GM19467 (cell line): ENCODE measurements around the gene AMN1.
"Not testable (repeated sequence)": the region's sequence is repeated elsewhere in the genome, so short reads cannot be mapped to it uniquely, and the experiment has no call there.

Experiments
- ATAC-seq: cut with Tn5 transposase; IDR thresholded peaks from one replicate; pipeline ENCODE4 v1.9.1; 2021; ENCODE audit warnings: mild to moderate bottlenecking, moderate library complexity; ENCODE audit not compliant: unreplicated experiment

AMN1 gene

GRCh38 chr12:31733549-31734432, 5.0 kb upstream of the AMN1 start:
- not testable (repeated sequence) for ATAC-seq

- no peak for ATAC-seq
These were observed 4.2 kb upstream of the AMN1 start for GRCh38 chr12:31732926-31733548.

- not testable (repeated sequence) for ATAC-seq
These were observed 2.4 kb upstream of the AMN1 start for GRCh38 chr12:31731203-31731602.

DNA sequence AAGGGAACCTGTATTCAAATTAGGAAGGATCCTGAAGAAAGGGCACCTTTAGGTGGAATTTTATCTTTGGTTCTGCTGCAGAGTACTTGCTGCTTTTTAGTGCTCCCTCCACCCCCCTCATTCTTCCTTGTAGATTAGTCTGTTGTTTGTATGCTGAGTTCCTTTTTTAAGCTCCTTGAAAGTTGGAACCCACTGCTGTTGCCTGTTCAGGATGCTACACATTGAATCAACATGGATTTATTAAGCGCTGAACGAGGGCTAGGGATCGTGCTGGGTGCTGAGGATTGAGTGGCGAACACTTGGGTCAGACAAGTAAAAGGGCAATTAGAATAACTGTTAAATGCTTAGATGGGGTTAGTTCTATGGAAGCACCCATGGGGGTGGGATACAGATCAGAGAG, 884 bp upstream of the AMN1 start:
- ATAC-seq = no peak

- ATAC-seq = peak; percentile 13
These were observed 418 bp downstream of the AMN1 start for GRCh38 chr12:31728289-31728916.

GRCh38 chr12:31727192-31727591, 1.6 kb downstream of the AMN1 start:
- ATAC-seq = no peak

GRCh38 chr12:31726575-31726974, 2.2 kb downstream of the AMN1 start:
- no peak for ATAC-seq

GRCh38 chr12:31724557-31724956, 4.3 kb downstream of the AMN1 start:
- ATAC-seq = no peak

- no peak for ATAC-seq
These were observed 6.2 kb downstream of the AMN1 start for GRCh38 chr12:31722580-31722979.

DNA sequence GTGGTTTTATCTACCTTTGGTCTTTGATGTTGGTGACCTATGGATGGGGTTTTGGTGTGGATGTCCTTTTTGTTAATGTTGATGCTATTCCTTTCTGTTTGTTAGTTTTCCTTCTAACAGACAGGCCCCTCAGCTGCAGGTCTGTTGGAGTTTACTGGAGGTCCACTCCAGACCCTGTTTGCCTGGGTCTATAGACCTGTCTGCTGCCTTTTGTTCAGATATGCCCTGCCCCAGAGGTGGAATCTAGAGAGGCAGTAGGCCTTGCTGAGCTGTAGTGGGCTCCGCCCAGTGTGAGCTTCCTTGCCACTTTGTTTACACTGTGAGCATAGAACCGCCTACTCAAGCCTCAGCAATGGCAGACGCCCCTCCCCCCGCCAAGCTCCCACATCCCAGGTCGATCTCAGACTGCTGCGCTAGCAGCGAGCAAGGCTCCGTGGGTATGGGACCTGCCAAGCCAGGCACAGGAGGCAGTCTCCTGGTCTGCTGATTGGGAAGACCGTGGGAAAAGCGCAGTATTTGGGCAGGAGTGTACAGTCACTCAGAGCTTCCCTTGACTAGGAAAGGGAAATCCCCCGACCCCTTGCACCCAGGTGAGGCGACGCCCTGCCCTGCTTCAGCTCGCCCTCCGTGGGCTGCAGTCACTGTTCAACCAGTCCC, 10.2 kb downstream of the AMN1 start:
- not testable (repeated sequence) for ATAC-seq

GRCh38 chr12:31716998-31717397, 11.8 kb downstream of the AMN1 start:
- ATAC-seq = not testable (repeated sequence)

DNA sequence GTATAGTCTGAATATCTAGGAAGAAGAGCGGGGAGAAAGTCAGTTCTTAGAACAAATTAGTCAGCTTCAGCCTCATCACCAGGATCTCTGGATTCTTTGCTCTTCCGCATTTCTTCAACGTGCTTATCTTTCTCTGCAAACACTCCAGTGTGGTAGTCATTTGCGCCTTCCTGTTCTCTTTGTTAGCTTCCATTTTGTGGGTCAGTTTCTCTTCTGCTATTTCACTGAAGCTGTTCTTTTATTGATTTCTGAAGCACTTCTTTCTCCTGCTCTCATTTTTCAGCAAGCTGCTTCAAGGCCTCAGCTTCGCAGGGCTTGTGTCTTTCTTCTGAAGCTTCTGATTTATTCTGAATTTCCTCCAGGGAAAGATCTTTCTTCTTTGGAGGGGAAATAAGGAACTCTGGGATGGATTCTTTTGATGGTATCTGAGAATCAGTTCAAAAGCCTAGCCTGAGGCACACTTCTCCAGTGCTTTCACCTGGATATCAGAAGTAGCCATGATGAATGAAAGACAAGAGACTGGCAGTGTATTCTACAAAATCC, 13.5 kb downstream of the AMN1 start:
- ATAC-seq = peak; percentile 70

- no peak for ATAC-seq
These were observed 14.2 kb downstream of the AMN1 start for GRCh38 chr12:31714406-31715271.

DNA sequence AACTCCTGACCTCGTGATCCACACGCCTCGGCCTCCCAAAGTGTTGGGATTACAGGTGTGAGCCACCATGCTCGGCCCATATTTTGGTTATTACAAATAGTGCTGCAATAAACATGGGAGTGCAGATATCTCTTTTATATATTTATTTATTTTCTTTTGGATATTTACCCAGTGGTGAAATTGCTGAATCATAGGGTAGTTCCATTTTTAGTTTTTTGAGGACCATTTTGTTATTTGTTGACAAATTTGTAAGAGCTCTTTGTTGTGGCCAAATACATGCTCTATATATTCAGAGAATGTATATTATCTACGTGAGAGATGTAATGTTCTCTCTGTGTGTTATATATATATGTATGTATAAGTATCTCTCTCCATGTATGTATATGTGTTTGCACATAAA, 15.9 kb downstream of the AMN1 start:
- ATAC-seq = no peak

DNA sequence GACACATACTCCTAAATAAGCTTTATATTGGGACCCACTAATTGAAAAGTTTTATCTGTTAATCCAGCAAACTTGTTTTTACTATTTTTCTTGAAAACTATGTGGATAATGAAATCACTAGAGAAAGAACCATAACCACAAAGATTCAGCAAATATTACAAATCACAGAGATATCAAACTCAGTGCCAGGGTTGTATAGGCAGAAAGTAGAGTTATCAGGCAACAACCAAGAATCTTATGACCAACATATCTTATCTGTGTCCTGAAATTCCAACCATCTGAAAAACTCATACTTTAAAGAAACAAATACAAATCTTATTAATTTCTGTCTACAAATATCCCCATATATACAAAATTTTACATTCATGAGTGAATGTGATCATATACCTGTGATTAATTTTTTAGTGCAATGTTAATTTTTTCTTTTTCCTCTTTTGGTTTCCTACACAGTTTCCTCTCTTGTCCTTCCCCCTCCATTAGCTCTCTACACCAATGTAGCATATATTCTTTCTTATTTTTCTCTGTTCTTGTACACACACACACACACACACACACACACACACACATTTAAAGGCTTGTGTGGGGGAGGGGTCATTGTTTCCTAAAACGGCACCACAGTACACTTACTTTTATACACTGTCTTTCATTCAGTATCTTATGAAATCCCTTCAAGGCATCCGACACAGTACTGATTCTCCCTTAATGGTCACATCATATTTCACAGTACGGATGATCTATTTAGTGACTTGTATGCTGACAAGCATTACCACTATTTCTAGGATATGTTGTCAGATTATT, 18.6 kb downstream of the AMN1 start:
- no peak for ATAC-seq

GRCh38 chr12:31708118-31708517, 20.7 kb downstream of the AMN1 start:
- not testable (repeated sequence) for ATAC-seq

DNA sequence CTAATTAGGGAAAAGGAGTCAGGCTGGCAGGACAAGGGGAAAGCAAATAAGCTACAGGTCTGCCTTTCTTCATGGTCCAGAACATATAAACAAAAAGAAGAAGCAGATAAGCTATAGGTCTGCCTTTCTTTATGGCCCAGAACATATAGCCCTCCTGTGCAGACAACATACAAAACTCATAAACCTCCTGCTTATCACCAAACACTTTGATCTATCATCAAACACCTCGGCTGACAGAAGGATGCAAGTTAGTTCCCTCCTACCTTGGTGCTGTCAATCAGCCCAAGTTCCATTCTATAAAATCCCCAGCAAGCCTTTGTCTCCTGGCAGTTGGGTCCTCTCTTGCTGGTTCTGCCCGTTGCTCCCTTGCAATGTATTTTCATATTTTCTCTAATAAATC, 23.2 kb downstream of the AMN1 start:
- ATAC-seq = no peak

DNA sequence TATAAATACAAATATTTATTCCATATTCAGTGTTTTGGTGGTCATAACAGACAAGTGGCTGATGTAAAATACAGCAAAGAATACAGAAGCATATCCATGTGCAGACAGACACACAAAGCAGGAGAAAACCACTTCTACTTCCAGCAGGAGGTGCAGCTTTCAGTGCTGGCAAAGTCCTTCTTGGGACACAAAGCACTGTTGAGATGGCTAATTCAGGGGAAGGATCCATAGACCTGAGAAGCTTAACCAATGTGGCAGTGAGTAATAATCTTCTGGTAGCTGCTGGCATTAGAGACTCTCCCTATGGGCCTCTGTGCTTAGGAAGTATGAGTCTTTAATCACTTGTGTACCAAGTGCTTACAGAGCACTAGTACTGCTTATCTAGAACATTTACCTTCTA, 26.8 kb downstream of the AMN1 start:
- no peak for ATAC-seq

- not testable (repeated sequence) for ATAC-seq
These were observed 38.9 kb downstream of the AMN1 start for GRCh38 chr12:31689921-31690320.
